Spleen (tissue), 11 donors: ENCODE results near the gene GSK3B. TPM values are rescaled to one million over a fixed set of nuclear protein-coding genes. Genes with fewer than 3 reads are reported as not detected.

Experiments used
- DNase-seq: peaks from one replicate; pipeline ENCODE4 v3.0.0-alpha.2; 2020
- H3K27ac ChIP-seq, 8 donors: fragments of 200-600 bp; sonication (generic) in 7 of 8; 1 replicate in 4 of 8; 2 replicates in 4 of 8; pipeline versions ENCODE4 v1.5.0 to v1.8.0; 2016 to 2021; ENCODE audit warnings: inconsistent platforms in 4 of 8, mild to moderate bottlenecking in 4 of 8, moderate library complexity in 1 of 8
- H3K27me3 ChIP-seq, 7 donors: fragments of 200-600 bp; sonication (generic) in 6 of 7; replicated peaks in 1 of 7; 1 replicate in 4 of 7; 2 replicates in 3 of 7; pipeline versions ENCODE4 v1.5.0 to v1.8.0; 2016 to 2021; ENCODE audit warnings: inconsistent platforms in 3 of 7, mild to moderate bottlenecking in 1 of 7
- H3K36me3 ChIP-seq, 6 donors: fragments of 200-600 bp; sonication (generic) in 5 of 6; 1 replicate in 4 of 6; 2 replicates in 2 of 6; pipeline versions ENCODE4 v1.5.0 to v1.8.0; 2016 to 2021; ENCODE audit warnings: inconsistent platforms in 2 of 6
- H3K4me1 ChIP-seq, 6 donors: fragments of 200-600 bp; sonication (generic) in 5 of 6; 1 replicate in 3 of 6; 2 replicates in 3 of 6; pipeline versions ENCODE4 v1.5.0 to v1.8.0; 2016 to 2021; ENCODE audit warnings: inconsistent platforms in 3 of 6
- H3K4me3 ChIP-seq, 8 donors: fragments of 200-600 bp; sonication (generic) in 7 of 8; 1 replicate in 4 of 8; 2 replicates in 4 of 8; pipeline versions ENCODE4 v1.5.0 to v1.8.0; 2016 to 2021; ENCODE audit warnings: inconsistent platforms in 4 of 8, mild to moderate bottlenecking in 4 of 8, moderate library complexity in 2 of 8
- H3K9me3 ChIP-seq, 8 donors: fragments of 200-600 bp; sonication (generic) in 7 of 8; 1 replicate in 4 of 8; 2 replicates in 4 of 8; pipeline versions ENCODE4 v1.5.0 to v1.8.0; 2016 to 2021; ENCODE audit warnings: inconsistent platforms in 4 of 8
- CTCF ChIP-seq, 11 experiments: fragments of 200-600 bp in 7 of 11; fragments of 450-650 bp in 4 of 11; sonication (generic) in 4 of 11; IDR thresholded peaks in 8 of 11; conservative IDR thresholded peaks in 3 of 11; 1 replicate in 7 of 11; 2 replicates in 4 of 11; pipeline versions ENCODE4 v1.4.0 to v1.8.0; 2016 to 2021; ENCODE audit warnings: antibody characterized with exemption in 11 of 11, inconsistent platforms in 4 of 11, mild to moderate bottlenecking in 1 of 11
- POLR2A ChIP-seq, 3 donors: fragments of 450-650 bp; IDR thresholded peaks; one replicate each; pipeline ENCODE4 v1.5.1; 2017; ENCODE audit warnings: antibody characterized with exemption in 3 of 3, mild to moderate bottlenecking in 1 of 3
- POLR2AphosphoS5 ChIP-seq, 3 donors: sonication (generic); formaldehyde crosslinking; IDR thresholded peaks; one replicate each; pipeline ENCODE4 v1.5.1; 2017; ENCODE audit warnings: antibody characterized with exemption in 3 of 3
- WGBS, 5 donors: extraction: QIAGEN DNeasy Blood & Tissue Kit in 3 of 5; methylation state at CpG; one replicate each; pipeline versions ENCODE4 v1.1.5 to v1.1.7; 2013 to 2018; 5-methylcytosine and 5-hydroxymethylcytosine counted together
- intact Hi-C: fragments of 100-400 bp; cut with DNase I; formaldehyde crosslinking; loops from one replicate; pipeline ENCODE4 v1.15.0; 2023; ENCODE audit warnings: low total_unique reads
- polyA plus RNA-seq, 3 donors: library from polyadenylated mRNA; stranded (reverse); fragments of 200-250 nt; gene quantifications; one replicate each; pipeline ENCODE4 v1.2.1, GENCODE V29; 2013
- total RNA-seq, 7 donors: library from RNA; depleted of rRNA in 3 of 7; stranded (reverse); fragments of >200 nt in 3 of 7; fragmentation: NEBNext Ultra II Directional in 4 of 7; extraction: Animal tissue kit (Norgen Biotek cat#: 25700) in 4 of 7; gene quantifications; one replicate each; pipeline versions ENCODE4 v1.1.0 to v1.2.1, GENCODE V29; 2016 to 2021
- donor health status: healthy with polysubstance abuse.
- donor health status: DM: no; HTN: no; CAD: no; lungs with moderate emphysema.
- donor health status: DM: no; HTN: no; CAD: no.
- donor health status: Bipolar disorder and iron deficiency.
- donor health status: healthy.
- donor health status: DM: no; HTN: no; CAD: no.
- donor health status: DM: yes; HTN: yes; CAD: no.

GSK3B gene
- total and polyA plus RNA-seq, 10 donors = 4.7 to 62.2 (median 53.1) TPM

GRCh38 chr3:119944091-119944490, 150.2 kb downstream of the GSK3B start:
- 59 to 69% (median 67%) methylated on average over 2 of the region's 2 CpGs for WGBS, 5 donors
- TF ChIP-seq POLR2AphosphoS5 (IDR thresholded peaks at IDR 0.05) (no peak), POLR2A (IDR thresholded peaks at IDR 0.05) (no peak), CTCF (IDR thresholded peaks at IDR 0.05 in 8 of 11, conservative IDR thresholded peaks at IDR 0.05 in 3 of 11) (no peak)
- intact Hi-C loops = no loop called here

GRCh38 chr3:119939077-119939476, 155.2 kb downstream of the GSK3B start:
- H3K36me3 ChIP-seq = peaks cover 0 to 13% (median 0%) of the 10 kb centered on the region in 6 donors

More at GRCh38 chr3:119944091-119944490, 150.2 kb downstream of the GSK3B start:
- H3K27ac ChIP-seq = no peak overlapping the region
- no peak for DNase-seq
- peaks cover 0 to 18% (median 3%) of the 10 kb centered on the region in 6 donors for H3K4me1 ChIP-seq
- peaks cover 0 to 13% (median 0%) of the 10 kb centered on the region in 6 donors for H3K36me3 ChIP-seq
- H3K9me3 ChIP-seq = no peaks in the 10 kb centered on the region
- no peaks in the 10 kb centered on the region for H3K27me3 ChIP-seq
- no peak overlapping the region for H3K4me3 ChIP-seq

GRCh38 chr3:119937229-119937628, 157.0 kb downstream of the GSK3B start:
- intact Hi-C loops = no loop called here
- Histone ChIP-seq H3K36me3 (peaks cover 0 to 9% (median 0%) of the 10 kb centered on the region in 6 donors), H3K4me1 (peaks cover 0 to 29% (median 10%) of the 10 kb centered on the region in 6 donors), H3K27ac (no peak overlapping the region), H3K27me3 (no peaks in the 10 kb centered on the region), H3K4me3 (no peak overlapping the region), H3K9me3 (peaks cover 0 to 9% (median 6%) of the 10 kb centered on the region in 8 donors)
- WGBS, 5 donors = 64 to 75% (median 71%) methylated on average over 2 of the region's 2 CpGs
- no peak for DNase-seq
- TF ChIP-seq POLR2A (IDR thresholded peaks at IDR 0.05) (no peak), CTCF (IDR thresholded peaks at IDR 0.05 in 8 of 11, conservative IDR thresholded peaks at IDR 0.05 in 3 of 11) (no peak), POLR2AphosphoS5 (IDR thresholded peaks at IDR 0.05) (no peak)

More at GRCh38 chr3:119939077-119939476, 155.2 kb downstream of the GSK3B start:
- DNase-seq = no peak
- Histone ChIP-seq H3K9me3 (peaks cover 0 to 9% (median 6%) of the 10 kb centered on the region in 8 donors), H3K4me1 (peaks cover 0 to 23% (median 9%) of the 10 kb centered on the region in 6 donors), H3K27ac (no peak overlapping the region), H3K4me3 (no peak overlapping the region), H3K27me3 (no peaks in the 10 kb centered on the region)
- 85 to 100% (median 91%) methylated on average over 1 of the region's 1 CpG for WGBS, 5 donors
- TF ChIP-seq CTCF (IDR thresholded peaks at IDR 0.05 in 8 of 11, conservative IDR thresholded peaks at IDR 0.05 in 3 of 11) = no peak
- TF ChIP-seq POLR2A (IDR thresholded peaks at IDR 0.05) = no peak
- no peak for TF ChIP-seq POLR2AphosphoS5 (IDR thresholded peaks at IDR 0.05)
- intact Hi-C loops = no loop called here

GRCh38 chr3:119934249-119934648, 160.0 kb downstream of the GSK3B start:
- Histone ChIP-seq H3K9me3 (peaks cover 0 to 9% (median 6%) of the 10 kb centered on the region in 8 donors), H3K36me3 (no peaks in the 10 kb centered on the region), H3K27me3 (no peaks in the 10 kb centered on the region), H3K4me1 (peaks cover 0 to 47% (median 13%) of the 10 kb centered on the region in 6 donors), H3K27ac (no peak overlapping the region), H3K4me3 (no peak overlapping the region)
- TF ChIP-seq POLR2AphosphoS5 (IDR thresholded peaks at IDR 0.05) = no peak
- TF ChIP-seq CTCF (IDR thresholded peaks at IDR 0.05 in 8 of 11, conservative IDR thresholded peaks at IDR 0.05 in 3 of 11) = no peak
- no peak for TF ChIP-seq POLR2A (IDR thresholded peaks at IDR 0.05)
- 87 to 92% (median 89%) methylated on average over 3 of the region's 3 CpGs for WGBS, 5 donors
- no peak for DNase-seq
- intact Hi-C loops = no loop called here
